Thoracic aorta (tissue), 2 donors: Measurements from ENCODE around the gene PLTP. TPM values are rescaled to one million over a fixed set of nuclear protein-coding genes. Genes with fewer than 3 reads are reported as not detected.

Experiments used
- ATAC-seq: fragments of 150-250 bp; one replicate; pipeline ENCODE4 v1.8.0; 2017; ENCODE audit warnings: low read depth; ENCODE audit not compliant: insufficient number of reproducible peaks, low FRiP score
- DNase-seq: peaks from one replicate; pipeline ENCODE4 v3.0.0-alpha.2; 2020; ENCODE audit warnings: low spot score
- H3K27ac ChIP-seq, 2 donors: fragments of 200-600 bp; sonication (generic); 1 replicate in 1 of 2; 2 replicates in 1 of 2; pipeline ENCODE4 v1.5.1; 2016; ENCODE audit warnings: mild to moderate bottlenecking in 2 of 2, moderate library complexity in 2 of 2
- H3K27me3 ChIP-seq: fragments of 200-600 bp; sonication (generic); replicated peaks from 2 replicates; pipeline ENCODE4 v1.6.0; 2016; ENCODE audit warnings: mild to moderate bottlenecking; ENCODE audit not compliant: insufficient read depth
- H3K36me3 ChIP-seq: fragments of 200-600 bp; sonication (generic); one replicate; pipeline ENCODE4 v1.5.1; 2016
- H3K4me1 ChIP-seq, 2 donors: fragments of 200-600 bp; sonication (generic); 1 replicate in 1 of 2; 2 replicates in 1 of 2; pipeline versions ENCODE4 v1.5.1 to v1.6.0; 2016; ENCODE audit warnings: low read depth in 2 of 2, mild to moderate bottlenecking in 1 of 2; ENCODE audit not compliant: control insufficient read depth in 1 of 2
- H3K4me3 ChIP-seq: fragments of 200-600 bp; sonication (generic); 2 replicates; pipeline ENCODE4 v1.5.1; 2016; ENCODE audit warnings: mild to moderate bottlenecking
- H3K9me3 ChIP-seq: fragments of 200-600 bp; sonication (generic); 2 replicates; pipeline ENCODE4 v1.5.1; 2016
- total RNA-seq, 2 donors: library from RNA; depleted of rRNA; stranded (reverse); fragments of >200 nt; gene quantifications; one replicate each; pipeline versions ENCODE4 v1.1.0 to v1.2.3, GENCODE V29; 2016
- TF ChIP-seq, protein P1 (sequence below): fragments of 200-600 bp; sonication (generic); IDR thresholded peaks from one replicate; pipeline ENCODE4 v1.5.1; 2019; ENCODE audit warnings: antibody characterized with exemption

The PLTP gene
- total RNA-seq, 2 donors from 2014 or later, result 182 to 637 TPM

DNA sequence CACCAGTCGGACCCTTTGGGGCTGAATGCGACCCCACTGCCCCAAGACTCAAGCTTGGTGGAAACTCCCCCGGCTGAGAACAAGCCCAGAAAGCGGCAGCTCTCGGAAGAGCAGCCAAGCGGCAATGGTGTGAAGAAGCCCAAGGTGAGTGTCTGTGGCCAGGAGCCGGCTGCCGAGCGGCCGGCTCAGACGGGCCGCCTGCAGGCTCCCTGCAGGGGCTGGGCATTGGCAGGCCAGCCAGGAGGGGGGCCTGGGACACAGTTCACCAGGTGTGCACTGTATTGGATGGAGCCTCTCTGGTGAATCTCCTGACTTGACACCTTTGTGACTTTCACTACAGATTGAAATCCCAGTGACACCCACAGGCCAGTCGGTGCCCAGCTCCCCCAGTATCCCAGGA, 28.5 kb upstream of the PLTP start:
- no peaks in the 10 kb centered on the region for H3K9me3 ChIP-seq
- H3K36me3 ChIP-seq, result peaks cover 76% of the 10 kb centered on the region
- H3K27me3 ChIP-seq, result no peaks in the 10 kb centered on the region
- peaks cover 6 to 17% of the 10 kb centered on the region in 2 donors for H3K4me1 ChIP-seq
- no peak overlapping the region for H3K4me3 ChIP-seq
- TF ChIP-seq, protein P1, sequence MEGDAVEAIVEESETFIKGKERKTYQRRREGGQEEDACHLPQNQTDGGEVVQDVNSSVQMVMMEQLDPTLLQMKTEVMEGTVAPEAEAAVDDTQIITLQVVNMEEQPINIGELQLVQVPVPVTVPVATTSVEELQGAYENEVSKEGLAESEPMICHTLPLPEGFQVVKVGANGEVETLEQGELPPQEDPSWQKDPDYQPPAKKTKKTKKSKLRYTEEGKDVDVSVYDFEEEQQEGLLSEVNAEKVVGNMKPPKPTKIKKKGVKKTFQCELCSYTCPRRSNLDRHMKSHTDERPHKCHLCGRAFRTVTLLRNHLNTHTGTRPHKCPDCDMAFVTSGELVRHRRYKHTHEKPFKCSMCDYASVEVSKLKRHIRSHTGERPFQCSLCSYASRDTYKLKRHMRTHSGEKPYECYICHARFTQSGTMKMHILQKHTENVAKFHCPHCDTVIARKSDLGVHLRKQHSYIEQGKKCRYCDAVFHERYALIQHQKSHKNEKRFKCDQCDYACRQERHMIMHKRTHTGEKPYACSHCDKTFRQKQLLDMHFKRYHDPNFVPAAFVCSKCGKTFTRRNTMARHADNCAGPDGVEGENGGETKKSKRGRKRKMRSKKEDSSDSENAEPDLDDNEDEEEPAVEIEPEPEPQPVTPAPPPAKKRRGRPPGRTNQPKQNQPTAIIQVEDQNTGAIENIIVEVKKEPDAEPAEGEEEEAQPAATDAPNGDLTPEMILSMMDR, result no peak
- ATAC-seq (no peak), DNase-seq (no peak)
- no peak overlapping the region for H3K27ac ChIP-seq

DNA sequence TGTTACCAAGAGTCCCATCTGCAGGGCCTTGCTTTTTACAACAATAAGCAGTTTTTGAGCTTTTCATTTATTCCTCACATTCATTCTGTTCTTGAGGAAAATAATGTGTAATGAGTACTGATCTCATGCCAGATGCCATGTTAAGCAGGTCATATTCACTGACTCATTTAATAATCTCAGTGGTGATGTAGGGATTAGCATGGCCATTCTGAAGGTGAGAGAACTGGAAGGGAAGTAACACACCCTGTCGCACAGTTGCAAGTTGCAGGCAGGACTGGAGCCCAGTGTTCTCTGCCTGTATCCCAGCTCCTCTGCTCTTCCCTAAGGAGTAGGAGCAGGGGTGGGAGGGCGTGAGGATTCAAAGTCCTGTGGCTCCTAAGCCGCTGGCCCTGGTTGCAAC, 28.1 kb upstream of the PLTP start:
- H3K27ac ChIP-seq, result no peak overlapping the region
- DNase-seq (no peak), ATAC-seq (no peak)
- H3K4me1 ChIP-seq, result peaks cover 6 to 17% of the 10 kb centered on the region in 2 donors
- TF ChIP-seq, protein P1, result no peak
- no peaks in the 10 kb centered on the region for H3K9me3 ChIP-seq
- H3K27me3 ChIP-seq, result no peaks in the 10 kb centered on the region
- no peak overlapping the region for H3K4me3 ChIP-seq
- peaks cover 72% of the 10 kb centered on the region for H3K36me3 ChIP-seq

DNA sequence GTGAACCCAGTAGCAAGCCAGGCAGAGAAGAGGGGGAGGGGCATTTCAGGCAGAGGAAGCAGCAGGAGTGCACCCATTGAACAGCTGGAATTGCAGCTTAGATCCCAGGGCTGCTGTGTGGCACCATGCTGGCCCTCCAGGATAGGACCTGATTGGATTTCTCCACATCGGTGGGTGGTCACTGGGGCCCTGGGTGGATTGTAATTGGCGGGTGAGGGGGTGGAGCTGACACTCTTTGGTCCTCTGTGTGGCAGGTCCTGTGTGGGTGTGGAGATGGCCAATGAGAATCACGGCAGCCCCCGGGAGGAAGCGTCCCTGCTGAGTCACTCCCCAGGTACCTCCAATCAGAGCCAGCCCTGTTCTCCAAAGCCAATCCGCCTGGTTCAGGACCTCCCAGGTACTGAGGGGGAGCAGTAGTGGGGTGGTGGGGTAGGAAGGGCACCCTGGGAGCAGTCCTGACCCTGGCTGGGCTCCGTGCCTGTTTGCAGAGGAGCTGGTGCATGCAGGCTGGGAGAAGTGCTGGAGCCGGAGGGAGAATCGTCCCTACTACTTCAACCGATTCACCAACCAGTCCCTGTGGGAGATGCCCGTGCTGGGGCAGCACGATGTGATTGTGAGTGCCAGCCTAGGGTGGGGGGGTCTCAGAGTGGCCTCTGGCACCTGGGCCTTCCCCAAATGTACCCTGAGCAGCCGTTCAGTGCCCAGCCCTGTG, 26.9 kb upstream of the PLTP start:
- no peak overlapping the region for H3K4me3 ChIP-seq
- peaks cover 6 to 17% of the 10 kb centered on the region in 2 donors for H3K4me1 ChIP-seq
- no peak for DNase-seq
- H3K36me3 ChIP-seq, result peaks cover 60% of the 10 kb centered on the region
- H3K9me3 ChIP-seq, result no peaks in the 10 kb centered on the region
- H3K27me3 ChIP-seq, result no peaks in the 10 kb centered on the region
- no peak overlapping the region for H3K27ac ChIP-seq
- TF ChIP-seq, protein P1, result no peak
- no peak for ATAC-seq

DNA sequence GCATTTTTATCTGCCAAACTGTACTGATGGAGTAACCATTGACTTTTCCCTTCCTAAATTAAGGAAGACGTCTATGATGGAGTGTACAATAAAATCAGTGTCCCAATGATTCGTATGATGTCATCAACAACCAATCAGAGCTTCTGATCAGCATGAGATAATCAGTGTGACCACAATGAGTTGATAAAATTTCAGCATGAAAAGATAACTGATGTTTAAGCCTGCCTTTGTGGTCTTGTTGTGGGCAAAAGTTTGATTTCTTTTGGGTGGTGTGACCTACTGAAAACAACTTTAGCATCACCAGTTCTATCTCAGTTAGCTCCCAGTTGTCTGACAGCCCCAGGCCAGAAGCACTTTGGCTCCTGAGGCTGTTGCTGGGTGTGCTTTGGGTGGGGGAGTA, 25.8 kb upstream of the PLTP start:
- no peak for DNase-seq
- TF ChIP-seq, protein P1, result no peak
- Histone ChIP-seq H3K4me3 (no peak overlapping the region), H3K27me3 (no peaks in the 10 kb centered on the region), H3K36me3 (peaks cover 49% of the 10 kb centered on the region), H3K27ac (no peak overlapping the region), H3K9me3 (no peaks in the 10 kb centered on the region), H3K4me1 (peaks cover 11 to 27% of the 10 kb centered on the region in 2 donors)
- no peak for ATAC-seq

DNA sequence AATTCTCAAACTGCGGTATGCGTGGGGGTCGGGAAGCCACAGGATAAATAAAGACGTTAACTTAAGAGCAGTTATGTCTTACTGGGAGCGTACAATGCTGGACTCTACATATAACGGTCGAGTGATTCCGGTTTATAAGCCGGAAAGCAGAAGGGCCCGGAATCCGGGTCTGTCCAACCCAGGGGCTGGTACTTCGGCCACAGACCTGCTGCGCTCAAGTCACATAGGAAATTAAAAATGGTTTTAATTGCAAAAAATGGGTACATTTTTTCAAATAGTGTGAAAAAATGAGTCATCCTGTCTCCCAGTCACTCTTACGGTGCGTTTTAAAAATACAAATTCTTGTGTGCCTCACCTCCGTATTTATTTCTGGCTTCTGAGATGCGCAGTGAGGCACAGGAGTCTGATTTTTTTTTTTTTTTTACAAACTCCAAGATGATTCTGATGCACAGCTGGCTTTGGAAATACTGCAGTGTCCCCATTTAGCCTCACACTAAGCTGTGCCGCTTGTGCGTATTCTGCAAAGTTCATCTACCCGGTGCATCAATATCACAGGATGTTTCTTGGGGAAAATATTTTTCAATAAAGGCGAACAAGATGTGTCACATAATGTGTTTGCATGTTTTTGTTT, 23.6 kb upstream of the PLTP start:
- Histone ChIP-seq H3K9me3 (no peaks in the 10 kb centered on the region), H3K27ac (peak overlapping the region; percentile 99 to 100), H3K36me3 (peaks cover 34% of the 10 kb centered on the region), H3K4me3 (peak overlapping the region; percentile 97), H3K27me3 (no peaks in the 10 kb centered on the region), H3K4me1 (peaks cover 11 to 27% of the 10 kb centered on the region in 2 donors)
- DNase-seq, result no peak
- TF ChIP-seq, protein P1, result no peak
- ATAC-seq, result peak; percentile 17
